ENCODE measurements around the gene SIRPG. TPM values are rescaled to one million over a fixed set of nuclear protein-coding genes. Genes with fewer than 3 reads are reported as not detected.

Gene SIRPG
- polyA plus RNA-seq, 3 donors: 0.15 to 0.52 (median 0.51) TPM

DNA sequence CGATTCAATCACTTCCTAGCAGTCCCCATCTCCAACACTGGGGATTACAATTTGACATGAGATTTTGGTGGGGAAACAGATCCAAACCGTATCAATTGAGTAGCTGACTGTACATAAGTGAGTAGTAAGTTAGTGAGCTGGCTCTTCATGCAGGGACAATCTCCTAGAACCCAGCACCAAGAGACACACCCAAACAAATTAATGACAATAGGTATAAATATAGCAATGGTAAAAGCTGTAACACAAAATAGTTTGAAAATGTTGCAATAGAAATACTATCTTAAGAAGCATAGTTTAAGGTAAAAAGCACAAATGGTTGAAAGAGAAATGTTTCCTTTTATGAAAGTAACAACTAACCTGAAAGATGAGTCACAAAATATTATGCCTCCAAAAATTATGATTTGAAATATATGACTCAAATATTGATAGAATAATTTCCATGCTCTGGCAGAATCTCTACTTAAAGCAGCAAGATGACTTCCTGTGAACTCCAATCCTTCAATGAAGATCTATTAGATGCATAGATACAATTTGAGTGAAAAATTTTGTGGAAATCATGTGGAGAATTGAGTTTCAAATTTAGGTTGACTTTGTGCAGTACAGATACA, 32.4 kb downstream of the SIRPG start:
- intact Hi-C loops (cut with micrococcal nuclease): no loop called here
- peaks cover 79 to 86% of the 10 kb centered on the region in 2 donors for H3K4me1 ChIP-seq (ENCODE audit: control insufficient read depth in 1 of 2, insufficient read depth in 2 of 2, low read length in 2 of 2)
- DNase-seq: no peak
- no peaks in the 10 kb centered on the region for H3K9me3 ChIP-seq (replicated peaks in 1 of 2; ENCODE audit: control insufficient read depth in 1 of 2, insufficient read depth in 1 of 2, low read length in 2 of 2)
- no peak overlapping the region for H3K9ac ChIP-seq (ENCODE audit: insufficient read depth, low read length, poor library complexity, severe bottlenecking)
- Mint-ChIP-seq H3K36me3 (no peaks in the 10 kb centered on the region), H3K9me3 (peaks cover 0 to 2% (median 0%) of the 10 kb centered on the region in 7 donors), H3K27ac (peak overlapping the region in 2 of 7 donors; percentile 50 to 71), H3K27me3 (ENCODE audit: low read depth in 3 of 3) (peaks cover 2 to 4% (median 2%) of the 10 kb centered on the region in 3 donors), H3K4me3 (no peak overlapping the region), H3K4me1 (peaks cover 90% of the 10 kb centered on the region)
- no peak overlapping the region for H3K4me3 ChIP-seq (replicated peaks in 1 of 3; ENCODE audit: low read depth in 2 of 3, low read length in 3 of 3)
- TF ChIP-seq, protein P1, sequence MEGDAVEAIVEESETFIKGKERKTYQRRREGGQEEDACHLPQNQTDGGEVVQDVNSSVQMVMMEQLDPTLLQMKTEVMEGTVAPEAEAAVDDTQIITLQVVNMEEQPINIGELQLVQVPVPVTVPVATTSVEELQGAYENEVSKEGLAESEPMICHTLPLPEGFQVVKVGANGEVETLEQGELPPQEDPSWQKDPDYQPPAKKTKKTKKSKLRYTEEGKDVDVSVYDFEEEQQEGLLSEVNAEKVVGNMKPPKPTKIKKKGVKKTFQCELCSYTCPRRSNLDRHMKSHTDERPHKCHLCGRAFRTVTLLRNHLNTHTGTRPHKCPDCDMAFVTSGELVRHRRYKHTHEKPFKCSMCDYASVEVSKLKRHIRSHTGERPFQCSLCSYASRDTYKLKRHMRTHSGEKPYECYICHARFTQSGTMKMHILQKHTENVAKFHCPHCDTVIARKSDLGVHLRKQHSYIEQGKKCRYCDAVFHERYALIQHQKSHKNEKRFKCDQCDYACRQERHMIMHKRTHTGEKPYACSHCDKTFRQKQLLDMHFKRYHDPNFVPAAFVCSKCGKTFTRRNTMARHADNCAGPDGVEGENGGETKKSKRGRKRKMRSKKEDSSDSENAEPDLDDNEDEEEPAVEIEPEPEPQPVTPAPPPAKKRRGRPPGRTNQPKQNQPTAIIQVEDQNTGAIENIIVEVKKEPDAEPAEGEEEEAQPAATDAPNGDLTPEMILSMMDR (IDR thresholded peaks at IDR 0.05): no peak
- WGBS (ENCODE audit: insufficient coverage): no CpG with 5 or more reads among the region's 2 CpGs
- no peaks in the 10 kb centered on the region for H3K36me3 ChIP-seq (replicated peaks in 1 of 2; ENCODE audit: control insufficient read depth in 1 of 2, insufficient read depth in 2 of 2, low read length in 2 of 2)
- H3K27me3 ChIP-seq (ENCODE audit: control insufficient read depth in 2 of 2, insufficient read depth in 2 of 2, low read length in 2 of 2): no peaks in the 10 kb centered on the region
- no peak overlapping the region for H3K27ac ChIP-seq (ENCODE audit: low read depth in 1 of 2, low read length in 2 of 2)
- H4K20me1 ChIP-seq (ENCODE audit: insufficient read depth, low read length): no peaks in the 10 kb centered on the region
- H3K4me2 ChIP-seq (replicated peaks; ENCODE audit: extremely low read depth, low read length, poor library complexity, severe bottlenecking): no peak overlapping the region
- H3K79me2 ChIP-seq (ENCODE audit: insufficient read depth, low read length): peaks cover 6% of the 10 kb centered on the region
- no peak overlapping the region for H2AFZ ChIP-seq (ENCODE audit: insufficient read depth, low read depth, low read length, poor library complexity, severe bottlenecking)

DNA sequence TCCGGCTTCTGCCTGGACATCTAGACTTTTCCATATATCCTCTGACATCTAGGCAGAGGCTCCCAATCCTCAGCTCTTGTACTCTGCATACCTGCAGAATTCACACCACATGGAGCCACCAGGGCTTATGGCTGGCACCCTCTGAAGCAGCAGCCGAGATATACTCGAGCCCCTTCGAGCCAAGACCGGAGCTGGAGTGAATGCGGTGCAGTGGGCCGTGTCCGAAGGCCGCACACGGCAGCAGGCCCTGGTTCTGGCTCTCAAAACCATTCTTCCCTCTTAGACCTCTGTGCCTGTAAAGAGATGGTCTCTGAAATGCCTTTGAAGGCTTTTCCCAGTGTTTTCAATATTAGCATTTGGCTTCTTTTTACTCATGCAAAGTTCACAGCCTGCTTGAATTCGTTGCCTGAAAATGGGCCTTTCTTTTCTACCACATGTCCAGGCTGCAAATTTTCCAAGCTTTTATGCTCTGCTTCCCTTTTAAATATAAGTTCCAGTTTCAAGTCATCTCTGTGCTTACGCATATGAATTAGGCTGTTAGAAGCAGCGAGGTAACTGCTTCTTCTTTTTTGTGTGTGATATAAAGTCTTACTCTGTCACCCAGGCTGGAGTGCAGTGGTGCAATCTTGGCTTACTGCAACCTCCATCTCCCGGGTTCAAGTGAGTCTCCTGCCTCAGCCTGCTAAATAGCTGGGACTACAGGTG, 33.9 kb downstream of the SIRPG start:
- peak overlapping the region; percentile 80 to 87 for H3K27ac ChIP-seq (ENCODE audit: low read depth in 1 of 2, low read length in 2 of 2)
- H3K4me1 ChIP-seq (ENCODE audit: control insufficient read depth in 1 of 2, insufficient read depth in 2 of 2, low read length in 2 of 2): peaks cover 77 to 87% of the 10 kb centered on the region in 2 donors
- intact Hi-C loops (cut with micrococcal nuclease): loop anchor here in 1 of 2 donors (5.0 kb wide), 1 partner anchor 56 kb away; no protein-coding TSS in a partner anchor
- H3K9me3 ChIP-seq (replicated peaks in 1 of 2; ENCODE audit: control insufficient read depth in 1 of 2, insufficient read depth in 1 of 2, low read length in 2 of 2): no peaks in the 10 kb centered on the region
- peak overlapping the region; percentile 82 to 95 (median 90) for H3K27ac Mint-ChIP-seq
- H3K4me2 ChIP-seq (replicated peaks; ENCODE audit: extremely low read depth, low read length, poor library complexity, severe bottlenecking): peak overlapping the region; percentile 26
- no peaks in the 10 kb centered on the region for H4K20me1 ChIP-seq (ENCODE audit: insufficient read depth, low read length)
- H3K79me2 ChIP-seq (ENCODE audit: insufficient read depth, low read length): peaks cover 17% of the 10 kb centered on the region
- 81% methylated on average over 11 of the region's 14 CpGs for WGBS (ENCODE audit: insufficient coverage)
- no peaks in the 10 kb centered on the region for H3K27me3 ChIP-seq (ENCODE audit: control insufficient read depth in 2 of 2, insufficient read depth in 2 of 2, low read length in 2 of 2)
- no peak overlapping the region for H3K9ac ChIP-seq (ENCODE audit: insufficient read depth, low read length, poor library complexity, severe bottlenecking)
- TF ChIP-seq, protein P1 (IDR thresholded peaks at IDR 0.05): no peak
- H3K4me3 ChIP-seq (replicated peaks in 1 of 3; ENCODE audit: low read depth in 2 of 3, low read length in 3 of 3): peak overlapping the region in 1 of 3 experiments; percentile 10
- peak overlapping the region in 1 of 2 donors; percentile 53 for H3K4me3 Mint-ChIP-seq
- H3K27me3 Mint-ChIP-seq (ENCODE audit: low read depth in 3 of 3): peaks cover 0 to 2% (median 0%) of the 10 kb centered on the region in 3 donors
- no peak overlapping the region for H2AFZ ChIP-seq (ENCODE audit: insufficient read depth, low read depth, low read length, poor library complexity, severe bottlenecking)
- peak; percentile 59 to 80 (median 80) for DNase-seq
- peaks cover 0 to 1% of the 10 kb centered on the region in 2 donors for H3K36me3 Mint-ChIP-seq
- H3K4me1 Mint-ChIP-seq: peaks cover 91% of the 10 kb centered on the region
- H3K36me3 ChIP-seq (replicated peaks in 1 of 2; ENCODE audit: control insufficient read depth in 1 of 2, insufficient read depth in 2 of 2, low read length in 2 of 2): no peaks in the 10 kb centered on the region
- H3K9me3 Mint-ChIP-seq: peaks cover 0 to 2% (median 0%) of the 10 kb centered on the region in 7 donors
